CD1c-positive myeloid dendritic cell (primary cell): ENCODE measurements around the gene OR10A3.

Experiments used
- DNase-seq: peaks from one replicate; pipeline ENCODE4 v3.0.0-alpha.2; 2016; ENCODE audit errors: extremely low spot score

The OR10A3 gene

GRCh38 chr11:7892059-7892699 lies 49.3 kb downstream of the OR10A3 start:
- DNase-seq = peak; percentile 15

- no peak for DNase-seq
These were observed 50.9 kb downstream of the OR10A3 start for GRCh38 chr11:7890417-7891172.

GRCh38 chr11:7889985-7890384 lies 51.5 kb downstream of the OR10A3 start:
- DNase-seq = no peak
